Epidermal melanocyte (primary cell): ENCODE measurements around the gene TAS2R3.

ENCODE experiments used
- DNase-seq: peaks from one replicate; pipeline ENCODE4 v3.0.0; 2011; ENCODE audit warnings: low spot score; ENCODE audit not compliant: insufficient read length

The TAS2R3 gene

DNA sequence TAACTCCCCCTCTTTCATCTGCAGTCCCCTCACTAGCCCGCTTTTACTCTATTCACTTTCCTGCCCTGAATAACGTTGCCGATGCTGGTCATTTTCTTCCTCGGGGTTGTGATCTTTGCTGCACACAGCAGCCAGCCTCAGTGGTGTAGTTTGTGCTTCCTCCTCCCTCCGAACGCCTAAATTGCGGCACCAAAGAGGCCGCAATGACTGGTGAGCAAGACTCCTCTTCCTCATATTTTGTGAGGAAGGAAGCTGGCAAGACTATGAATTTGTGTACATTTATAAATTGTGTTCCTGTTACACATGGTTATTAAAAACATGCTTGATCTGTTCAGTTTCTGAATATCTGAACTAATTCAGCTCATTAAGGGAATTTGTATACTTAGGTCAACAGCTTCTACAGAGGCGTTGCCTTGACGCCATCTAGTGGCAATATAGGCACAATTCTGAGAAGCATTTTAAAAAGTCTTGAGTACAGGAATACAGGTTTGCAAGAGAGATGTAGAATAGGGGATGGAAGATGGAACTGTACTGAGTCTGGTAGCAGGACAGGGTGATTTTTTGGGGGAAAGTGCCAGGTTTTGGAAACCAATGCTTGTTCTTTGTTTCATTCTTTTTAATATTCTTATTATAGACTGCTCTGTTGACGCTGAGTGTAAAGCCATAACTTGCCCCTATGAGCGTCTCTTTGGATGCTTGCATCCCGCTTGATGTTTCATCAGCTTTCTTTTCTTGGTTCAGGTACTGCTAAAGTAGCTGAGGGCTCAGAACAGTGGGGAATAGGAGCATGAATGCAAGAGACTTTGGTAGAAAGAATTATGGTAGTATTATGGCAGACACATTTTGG is 22.0 kb downstream of the TAS2R3 start:
- DNase-seq, result peak; percentile 57

DNA sequence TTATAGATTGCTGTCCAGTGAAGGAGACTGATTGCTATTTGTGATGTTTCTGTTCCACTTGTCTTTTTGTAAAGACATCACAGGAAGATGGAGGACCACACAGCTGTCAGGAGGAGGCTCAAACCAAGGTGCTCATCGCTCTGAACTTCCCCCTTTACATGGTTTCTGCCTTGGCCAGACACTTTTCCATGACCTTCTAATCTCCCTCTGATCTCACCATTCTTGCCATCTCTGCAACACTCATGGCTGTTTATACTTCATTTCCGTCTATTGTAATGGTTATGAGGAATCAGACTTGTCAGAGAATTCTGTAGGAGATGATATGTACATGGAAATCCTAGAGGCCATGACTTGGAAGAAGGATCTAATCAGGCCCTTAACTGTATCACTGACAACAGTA is 24.4 kb downstream of the TAS2R3 start:
- DNase-seq, result no peak

DNA sequence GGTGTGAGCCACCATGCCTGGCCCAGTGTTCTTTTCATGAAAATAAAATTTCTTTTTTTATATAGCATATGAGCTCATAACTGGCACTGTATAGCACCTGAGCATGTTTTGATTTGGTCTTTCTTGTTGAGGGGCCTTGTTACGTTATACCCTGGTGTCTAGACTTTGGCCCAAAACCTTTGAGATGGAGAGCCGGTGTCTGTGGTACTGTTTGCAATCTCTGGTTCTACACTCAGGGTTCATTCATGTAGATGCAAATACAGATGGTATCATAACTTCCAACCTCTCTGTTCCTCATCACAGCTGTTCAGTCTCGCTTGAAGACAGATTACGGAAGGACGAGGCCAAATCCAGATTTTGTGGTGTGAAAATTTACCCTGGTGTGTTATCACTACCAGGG is 26.0 kb downstream of the TAS2R3 start, which contains the start of gene TAS2R5:
TAS2R5 (plus strand) TSS at position 301 of the 400 bp plus-strand sequence. CDS start 145 bp downstream, outside the sequence.
- DNase-seq, result no peak

DNA sequence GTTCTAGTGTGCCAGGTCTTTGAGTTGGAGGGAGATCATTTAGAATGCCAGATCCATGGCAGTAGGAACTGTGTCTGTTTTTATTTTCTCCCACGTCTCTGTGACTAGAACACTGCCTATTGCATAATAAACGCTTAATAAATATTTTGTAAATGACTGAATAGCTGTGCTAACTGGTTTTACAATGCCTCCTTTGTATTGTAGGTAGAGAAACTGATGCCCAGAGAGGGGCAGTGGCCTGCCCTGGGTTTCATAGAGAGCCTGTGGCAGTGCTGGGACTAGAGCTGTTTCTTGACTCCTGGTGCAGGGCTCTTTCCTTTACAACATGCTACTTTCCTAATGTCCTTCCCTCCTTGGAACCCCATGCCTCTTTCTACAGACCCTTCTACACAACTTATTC is 28.6 kb downstream of the TAS2R3 start:
- no peak for DNase-seq
